H9 (cell line): ENCODE results near the gene COL23A1. TPM values are rescaled to one million over a fixed set of nuclear protein-coding genes. Genes with fewer than 3 reads are reported as not detected.

Source experiments
- DNase-seq: peaks from one replicate; pipeline ENCODE4 v3.0.0-alpha.2; 2017
- H2AFZ ChIP-seq: one replicate; pipeline ENCODE4 v1.6.1; 2013; ENCODE audit warnings: mild to moderate bottlenecking, low read length, control low read depth, moderate library complexity
- H2AK5ac ChIP-seq: 2 replicates; pipeline ENCODE4 v1.6.1; 2013; ENCODE audit warnings: low read length, control low read depth, mixed read lengths; ENCODE audit not compliant: insufficient read length
- H2BK120ac ChIP-seq: one replicate; pipeline ENCODE4 v1.6.1; 2013; ENCODE audit warnings: low read depth, mild to moderate bottlenecking, low read length, control low read depth, inconsistent platforms; ENCODE audit not compliant: poor library complexity, severe bottlenecking
- H2BK12ac ChIP-seq: 2 replicates; pipeline ENCODE4 v1.6.1; 2013; ENCODE audit warnings: low read length, control low read depth, mixed read lengths, low read depth; ENCODE audit not compliant: insufficient read length
- H2BK15ac ChIP-seq: 2 replicates; pipeline ENCODE4 v1.6.1; 2013; ENCODE audit warnings: low read depth, low read length, control low read depth
- H2BK20ac ChIP-seq: one replicate; pipeline ENCODE4 v1.6.1; 2013; ENCODE audit warnings: low read depth, mild to moderate bottlenecking, low read length, control low read depth, inconsistent platforms; ENCODE audit not compliant: poor library complexity, severe bottlenecking
- H2BK5ac ChIP-seq: 2 replicates; pipeline ENCODE4 v1.6.1; 2013; ENCODE audit warnings: low read length, control low read depth, mixed read lengths; ENCODE audit not compliant: insufficient read length
- H3K14ac ChIP-seq: 2 replicates; pipeline ENCODE4 v1.6.1; 2013; ENCODE audit warnings: low read length, control low read depth; ENCODE audit not compliant: insufficient read depth
- H3K18ac ChIP-seq: 2 replicates; pipeline ENCODE4 v1.6.1; 2013; ENCODE audit warnings: low read depth, mild to moderate bottlenecking, mixed read lengths, low read length, control low read depth; ENCODE audit not compliant: insufficient read length
- H3K23ac ChIP-seq: 2 replicates; pipeline ENCODE4 v1.6.1; 2013; ENCODE audit warnings: low read length, control low read depth, mixed read lengths, low read depth; ENCODE audit not compliant: insufficient read length
- H3K23me2 ChIP-seq: 2 replicates; pipeline ENCODE4 v1.6.1; 2013; ENCODE audit warnings: low read depth, mild to moderate bottlenecking, mixed read lengths, low read length, control low read depth; ENCODE audit not compliant: insufficient read length, poor library complexity, severe bottlenecking
- H3K27ac ChIP-seq: 2 replicates; pipeline ENCODE4 v1.5.1; 2013; ENCODE audit warnings: low read length, control low read depth, mixed read lengths, low read depth; ENCODE audit not compliant: insufficient read length
- H3K27me3 ChIP-seq: 2 replicates; pipeline ENCODE4 v1.6.1; 2013; ENCODE audit warnings: low read length, control low read depth, inconsistent platforms; ENCODE audit not compliant: insufficient read depth
- H3K4ac ChIP-seq: 2 replicates; pipeline ENCODE4 v1.6.1; 2013; ENCODE audit warnings: low read depth, mild to moderate bottlenecking, control low read depth, inconsistent platforms, low read length, moderate library complexity
- H3K4me1 ChIP-seq: 2 replicates; pipeline ENCODE4 v1.6.1; 2013; ENCODE audit warnings: low read length, control low read depth, inconsistent platforms; ENCODE audit not compliant: insufficient read depth
- H3K4me2 ChIP-seq: 2 replicates; pipeline ENCODE4 v1.6.1; 2013; ENCODE audit warnings: low read length, control low read depth, mixed read lengths; ENCODE audit not compliant: insufficient read length, insufficient read depth
- H3K56ac ChIP-seq: 2 replicates; pipeline ENCODE4 v1.6.1; 2013; ENCODE audit warnings: low read depth, mild to moderate bottlenecking, mixed read lengths, low read length, control low read depth; ENCODE audit not compliant: insufficient read length
- H3K79me1 ChIP-seq: 2 replicates; pipeline ENCODE4 v1.6.1; 2013; ENCODE audit warnings: low read depth, mild to moderate bottlenecking, moderate library complexity, low read length, control low read depth, inconsistent platforms; ENCODE audit not compliant: insufficient read depth, poor library complexity, severe bottlenecking
- H3K79me2 ChIP-seq: 2 replicates; pipeline ENCODE4 v1.6.1; 2013; ENCODE audit warnings: low read length, control low read depth, inconsistent platforms; ENCODE audit not compliant: insufficient read depth
- H3K9ac ChIP-seq: 2 replicates; pipeline ENCODE4 v1.6.1; 2013; ENCODE audit warnings: low read length, control low read depth, mixed read lengths; ENCODE audit not compliant: insufficient read length; ENCODE audit errors: extremely low read depth
- H3K9me3 ChIP-seq: one replicate; pipeline ENCODE4 v1.6.1; 2013; ENCODE audit warnings: low read depth, low read length, inconsistent platforms; ENCODE audit not compliant: control insufficient read depth
- H3T11ph ChIP-seq: one replicate; pipeline ENCODE4 v1.6.1; 2013; ENCODE audit warnings: mild to moderate bottlenecking, low read length, control low read depth, inconsistent platforms
- H4K20me1 ChIP-seq: one replicate; pipeline ENCODE4 v1.6.1; 2013; ENCODE audit not compliant: control insufficient read depth, insufficient read length, insufficient read depth
- H4K5ac ChIP-seq: 2 replicates; pipeline ENCODE4 v1.6.1; 2013; ENCODE audit warnings: low read depth, mild to moderate bottlenecking, mixed read lengths, low read length, control low read depth; ENCODE audit not compliant: insufficient read length
- H4K8ac ChIP-seq: replicated peaks from 2 replicates; pipeline ENCODE4 v1.6.1; 2013; ENCODE audit warnings: low read length, control low read depth, mixed read lengths, low read depth; ENCODE audit not compliant: insufficient read length
- H4K91ac ChIP-seq: 2 replicates; pipeline ENCODE4 v1.6.1; 2013; ENCODE audit warnings: low read depth, mild to moderate bottlenecking, moderate library complexity, mixed read lengths, low read length, control low read depth; ENCODE audit not compliant: insufficient read length
- H3K27ac Mint-ChIP-seq, 3 experiments: 2 replicates in 2 of 3; 3 replicates in 1 of 3; pipeline ENCODE4 v1.8.0; 2020 to 2021; ENCODE audit warnings: mixed read lengths in 3 of 3, mild to moderate bottlenecking in 1 of 3, moderate library complexity in 1 of 3
- H3K27me3 Mint-ChIP-seq: 2 replicates; pipeline ENCODE4 v1.8.0; 2021; ENCODE audit warnings: low read depth, mild to moderate bottlenecking, moderate library complexity, mixed read lengths
- H3K36me3 Mint-ChIP-seq, 3 experiments: 2 replicates in 2 of 3; 3 replicates in 1 of 3; pipeline ENCODE4 v1.8.0; 2020 to 2021; ENCODE audit warnings: low read depth in 3 of 3, mixed read lengths in 3 of 3; ENCODE audit not compliant: insufficient read depth in 1 of 3
- H3K4me1 Mint-ChIP-seq, 2 experiments: 2 replicates each; pipeline ENCODE4 v1.8.0; 2020; ENCODE audit warnings: mixed read lengths in 2 of 2
- H3K4me3 Mint-ChIP-seq, 2 experiments: 2 replicates in 1 of 2; 3 replicates in 1 of 2; pipeline ENCODE4 v1.8.0; 2020 to 2021; ENCODE audit warnings: mild to moderate bottlenecking in 2 of 2, mixed read lengths in 2 of 2, moderate library complexity in 1 of 2
- H3K9me3 Mint-ChIP-seq, 2 experiments: 2 replicates in 1 of 2; 3 replicates in 1 of 2; pipeline ENCODE4 v1.8.0; 2020; ENCODE audit warnings: mild to moderate bottlenecking in 2 of 2, mixed read lengths in 2 of 2, moderate library complexity in 1 of 2
- WGBS: extraction: QIAGEN DNeasy Blood & Tissue Kit; methylation state at CpG from one replicate; pipeline ENCODE4 v1.1.7; 2013; ENCODE audit warnings: missing lambda C conversion rate, low lambda C conversion rate, mixed read lengths; ENCODE audit not compliant: insufficient read length; ENCODE audit errors: extremely low coverage; 5-methylcytosine and 5-hydroxymethylcytosine counted together
- total RNA-seq: library from RNA; stranded (reverse); gene quantifications from 2 replicates; pipeline ENCODE4 v1.2.1, GENCODE V29; 2021
- TF ChIP-seq, protein P1 (sequence below): fragments of 200-600 bp; sonication (generic); conservative IDR thresholded peaks from 3 replicates; pipeline ENCODE4 v1.8.0; 2021; ENCODE audit warnings: antibody characterized with exemption, mild to moderate bottlenecking

COL23A1 gene
- total RNA-seq, 1 experiment from 2014 or later = 2.6 TPM

DNA sequence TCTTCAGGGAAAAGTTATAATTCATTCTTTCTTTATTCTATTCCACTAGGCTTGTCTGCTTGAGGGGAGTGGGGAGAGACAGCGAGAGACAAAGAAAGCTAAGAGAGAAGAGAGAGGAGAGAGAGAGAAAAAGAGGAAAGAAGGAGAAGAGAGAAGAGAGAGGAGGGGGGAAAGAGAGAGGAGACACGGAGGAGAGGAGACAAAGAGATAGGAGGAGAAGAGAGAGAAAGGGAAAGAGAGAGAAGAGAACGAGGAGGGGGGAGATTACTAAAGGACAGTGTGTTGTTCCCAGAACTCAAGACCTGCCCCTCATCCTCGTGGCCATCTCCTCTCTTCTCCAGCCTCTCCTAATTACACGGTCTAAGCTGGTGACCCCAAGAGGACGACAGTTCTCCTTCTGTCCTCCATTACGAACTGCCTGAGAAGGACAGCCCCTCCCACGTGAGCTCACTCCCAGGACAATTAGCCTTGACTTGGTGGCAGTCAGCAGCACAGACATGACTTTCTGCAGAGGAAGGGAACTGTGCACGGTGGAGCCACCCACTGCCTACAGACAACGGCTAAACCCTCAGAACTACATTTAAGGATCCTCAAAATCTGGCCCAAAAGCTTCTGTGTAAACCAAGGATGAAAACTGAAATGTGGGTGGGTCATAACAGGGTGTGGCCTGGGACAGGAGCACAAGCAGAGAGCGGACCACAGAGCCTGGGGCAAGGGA lies 99.1 kb downstream of the COL23A1 start:
- TF ChIP-seq, protein P1, sequence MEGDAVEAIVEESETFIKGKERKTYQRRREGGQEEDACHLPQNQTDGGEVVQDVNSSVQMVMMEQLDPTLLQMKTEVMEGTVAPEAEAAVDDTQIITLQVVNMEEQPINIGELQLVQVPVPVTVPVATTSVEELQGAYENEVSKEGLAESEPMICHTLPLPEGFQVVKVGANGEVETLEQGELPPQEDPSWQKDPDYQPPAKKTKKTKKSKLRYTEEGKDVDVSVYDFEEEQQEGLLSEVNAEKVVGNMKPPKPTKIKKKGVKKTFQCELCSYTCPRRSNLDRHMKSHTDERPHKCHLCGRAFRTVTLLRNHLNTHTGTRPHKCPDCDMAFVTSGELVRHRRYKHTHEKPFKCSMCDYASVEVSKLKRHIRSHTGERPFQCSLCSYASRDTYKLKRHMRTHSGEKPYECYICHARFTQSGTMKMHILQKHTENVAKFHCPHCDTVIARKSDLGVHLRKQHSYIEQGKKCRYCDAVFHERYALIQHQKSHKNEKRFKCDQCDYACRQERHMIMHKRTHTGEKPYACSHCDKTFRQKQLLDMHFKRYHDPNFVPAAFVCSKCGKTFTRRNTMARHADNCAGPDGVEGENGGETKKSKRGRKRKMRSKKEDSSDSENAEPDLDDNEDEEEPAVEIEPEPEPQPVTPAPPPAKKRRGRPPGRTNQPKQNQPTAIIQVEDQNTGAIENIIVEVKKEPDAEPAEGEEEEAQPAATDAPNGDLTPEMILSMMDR = no peak
- H2BK20ac ChIP-seq = no peak overlapping the region
- H3K4ac ChIP-seq = no peak overlapping the region
- no CpG with 5 or more reads among the region's 11 CpGs for WGBS
- H3K23me2 ChIP-seq = no peaks in the 10 kb centered on the region
- no peaks in the 10 kb centered on the region for H3K79me1 ChIP-seq
- H4K5ac ChIP-seq = no peak overlapping the region
- no peak overlapping the region for H2BK12ac ChIP-seq
- no peak for DNase-seq
- peaks cover 12 to 14% of the 10 kb centered on the region in 2 experiments for H3K9me3 Mint-ChIP-seq
- H2BK15ac ChIP-seq = no peak overlapping the region
- no peak overlapping the region for H2AFZ ChIP-seq
- H3K27ac ChIP-seq = no peak overlapping the region
- no peak overlapping the region for H3K4me2 ChIP-seq
- H3K36me3 Mint-ChIP-seq = peaks cover 4 to 13% (median 13%) of the 10 kb centered on the region in 3 experiments
- no peak overlapping the region for H2BK5ac ChIP-seq
- peaks cover 26 to 31% of the 10 kb centered on the region in 2 experiments for H3K4me1 Mint-ChIP-seq
- H3K27me3 ChIP-seq = no peaks in the 10 kb centered on the region
- no peak overlapping the region for H3K23ac ChIP-seq
- no peak overlapping the region for H4K8ac ChIP-seq
- no peak overlapping the region for H4K91ac ChIP-seq
- no peaks in the 10 kb centered on the region for H3K9me3 ChIP-seq
- no peak overlapping the region for H3K9ac ChIP-seq
- H3K79me2 ChIP-seq = no peaks in the 10 kb centered on the region
- H3K14ac ChIP-seq = no peak overlapping the region
- peaks cover 7% of the 10 kb centered on the region for H3K4me1 ChIP-seq
- H3K4me3 Mint-ChIP-seq = no peak overlapping the region
- H3T11ph ChIP-seq = no peak overlapping the region
- no peak overlapping the region for H2BK120ac ChIP-seq
- no peak overlapping the region for H3K56ac ChIP-seq
- H3K27me3 Mint-ChIP-seq = peaks cover 5% of the 10 kb centered on the region
- H3K18ac ChIP-seq = no peak overlapping the region
- no peak overlapping the region for H2AK5ac ChIP-seq
- H4K20me1 ChIP-seq = no peaks in the 10 kb centered on the region
- no peak overlapping the region; a peak in 1 of 7 replicates for H3K27ac Mint-ChIP-seq
